DOHH2 (cell line): ENCODE measurements around the gene AGT.

ENCODE experiments used
- CTCF ChIP-seq: fragments of 200-600 bp; sonication (generic); IDR thresholded peaks from one replicate; pipeline ENCODE4 v1.5.1; 2014; ENCODE audit warnings: antibody characterized with exemption, mild to moderate bottlenecking, low read depth, low read length; ENCODE audit not compliant: poor library complexity, severe bottlenecking
- EZH2phosphoT487 ChIP-seq: fragments of 200-600 bp; sonication (generic); IDR thresholded peaks from 2 replicates; pipeline ENCODE4 v1.6.1; 2017; ENCODE audit warnings: borderline replicate concordance, mild to moderate bottlenecking, antibody characterized with exemption, low read length, moderate library complexity, mixed read lengths

GRCh38 chr1:230747890-230748800 lies 34.2 kb upstream of the AGT start:
- TF ChIP-seq CTCF (no peak), EZH2phosphoT487 (no peak)
